Natural killer cell (primary cell): ENCODE results near the gene IL9. TPM values are rescaled to one million over a fixed set of nuclear protein-coding genes. Genes with fewer than 3 reads are reported as not detected.

Experiments
- ATAC-seq, 3 donors: fragments of 150-1000 bp in 2 of 3; fragments of 200-7000 bp in 1 of 3; cut with Tn5 transposase; 1 replicate in 1 of 3; 2 replicates in 2 of 3; pipeline ENCODE4 v1.10.0; 2021; ENCODE audit warnings: mild to moderate bottlenecking in 2 of 3, moderate library complexity in 2 of 3
- DNase-seq, 2 donors: peaks; one replicate each; pipeline versions ENCODE4 v3.0.0 to v3.0.0-alpha.2; 2013 to 2021; ENCODE audit warnings: mixed read lengths in 1 of 2
- H3K27ac ChIP-seq: one replicate; pipeline ENCODE4 v1.5.1; 2013; ENCODE audit warnings: mild to moderate bottlenecking, low read length
- H3K27me3 ChIP-seq: one replicate; pipeline ENCODE4 v1.6.1; 2013; ENCODE audit warnings: low read length; ENCODE audit not compliant: control insufficient read depth, insufficient read depth
- H3K36me3 ChIP-seq: one replicate; pipeline ENCODE4 v1.6.1; 2013; ENCODE audit warnings: low read length; ENCODE audit not compliant: control insufficient read depth, insufficient read depth
- H3K4me1 ChIP-seq: one replicate; pipeline ENCODE4 v1.6.1; 2013; ENCODE audit warnings: low read length; ENCODE audit not compliant: control insufficient read depth, insufficient read depth
- H3K4me3 ChIP-seq: one replicate; pipeline ENCODE4 v1.5.1; 2013; ENCODE audit warnings: low read length
- H3K9me3 ChIP-seq: one replicate; pipeline ENCODE4 v1.6.1; 2013; ENCODE audit warnings: low read length; ENCODE audit not compliant: control insufficient read depth, insufficient read depth
- H3K27ac Mint-ChIP-seq, 2 donors: one replicate each; pipeline ENCODE4 v1.8.0; 2022; ENCODE audit warnings: mild to moderate bottlenecking in 2 of 2, mixed read lengths in 2 of 2, moderate library complexity in 1 of 2
- H3K27me3 Mint-ChIP-seq, 2 donors: one replicate each; pipeline ENCODE4 v1.8.0; 2022; ENCODE audit warnings: low read depth in 2 of 2, mixed read lengths in 2 of 2
- H3K36me3 Mint-ChIP-seq: one replicate; pipeline ENCODE4 v1.8.0; 2022; ENCODE audit warnings: mixed read lengths
- H3K4me1 Mint-ChIP-seq, 2 donors: one replicate each; pipeline ENCODE4 v1.8.0; 2022; ENCODE audit warnings: mixed read lengths in 2 of 2
- H3K4me3 Mint-ChIP-seq: one replicate; pipeline ENCODE4 v1.8.0; 2022; ENCODE audit warnings: mild to moderate bottlenecking, moderate library complexity, mixed read lengths
- H3K9me3 Mint-ChIP-seq, 2 donors: one replicate each; pipeline ENCODE4 v1.8.0; 2022; ENCODE audit warnings: mixed read lengths in 2 of 2
- CTCF ChIP-seq: fragments of 200-600 bp; IDR thresholded peaks from one replicate; pipeline ENCODE4 v1.8.0; 2022; ENCODE audit warnings: antibody characterized with exemption
- WGBS: methylation state at CpG from one replicate; pipeline ENCODE4 v1.1.7; 2013; ENCODE audit warnings: missing lambda C conversion rate; ENCODE audit not compliant: insufficient coverage; 5-methylcytosine and 5-hydroxymethylcytosine counted together
- intact Hi-C: fragments of 100-400 bp; cut with micrococcal nuclease; formaldehyde crosslinking; loops from one replicate; pipeline ENCODE4 v1.14.2; 2022
- total RNA-seq, 4 donors: library from RNA; stranded (reverse); fragments of 120-200 nt in 1 of 4; gene quantifications; one replicate each; pipeline versions ENCODE4 v1.2.3 to v1.2.4, GENCODE V29; 2013 to 2022

IL9 gene
- total RNA-seq, 3 donors from 2014 or later (not counting 1 experiment from before 2014, with no cell fraction given): not detected

- TF ChIP-seq CTCF: no peak
- H3K9me3 ChIP-seq: no peaks in the 10 kb centered on the region
- WGBS: 73% methylated on average over 3 of the region's 3 CpGs
- no peak overlapping the region for H3K27ac ChIP-seq
- no peaks in the 10 kb centered on the region for H3K36me3 ChIP-seq
- no peak overlapping the region for H3K4me3 Mint-ChIP-seq
- no peaks in the 10 kb centered on the region for H3K4me1 Mint-ChIP-seq
- H3K36me3 Mint-ChIP-seq: no peaks in the 10 kb centered on the region
- H3K4me3 ChIP-seq: no peak overlapping the region
- peaks cover 2% of the 10 kb centered on the region for H3K27me3 ChIP-seq
- intact Hi-C loops: no loop called here
- peaks cover 18 to 24% of the 10 kb centered on the region in 2 donors for H3K27me3 Mint-ChIP-seq
- ATAC-seq (no peak), DNase-seq (no peak)
- H3K4me1 ChIP-seq: no peaks in the 10 kb centered on the region
- no peaks in the 10 kb centered on the region for H3K9me3 Mint-ChIP-seq
- no peak overlapping the region for H3K27ac Mint-ChIP-seq
Measured at GRCh38 chr5:135881819-135882218, 13.8 kb downstream of the IL9 start.

GRCh38 chr5:135881244-135881643 is 14.4 kb downstream of the IL9 start:
- Histone ChIP-seq H3K36me3 (no peaks in the 10 kb centered on the region), H3K27ac (no peak overlapping the region), H3K27me3 (peaks cover 2% of the 10 kb centered on the region), H3K4me3 (no peak overlapping the region), H3K4me1 (no peaks in the 10 kb centered on the region), H3K9me3 (no peaks in the 10 kb centered on the region)
- H3K36me3 Mint-ChIP-seq: no peaks in the 10 kb centered on the region
- DNase-seq (no peak), ATAC-seq (no peak)
- no peaks in the 10 kb centered on the region for H3K9me3 Mint-ChIP-seq
- no peak for TF ChIP-seq CTCF
- H3K4me3 Mint-ChIP-seq: no peak overlapping the region
- no peaks in the 10 kb centered on the region for H3K4me1 Mint-ChIP-seq
- 83% methylated on average over 4 of the region's 4 CpGs for WGBS
- intact Hi-C loops: no loop called here
- no peak overlapping the region for H3K27ac Mint-ChIP-seq
- H3K27me3 Mint-ChIP-seq: peaks cover 18 to 24% of the 10 kb centered on the region in 2 donors

GRCh38 chr5:135880801-135881200 is 14.8 kb downstream of the IL9 start:
- no peak for ATAC-seq
- intact Hi-C loops: no loop called here

More at GRCh38 chr5:135880801-135881200, 14.8 kb downstream of the IL9 start:
- Mint-ChIP-seq H3K4me3 (no peak overlapping the region), H3K27me3 (peaks cover 17 to 24% of the 10 kb centered on the region in 2 donors), H3K27ac (no peak overlapping the region), H3K36me3 (no peaks in the 10 kb centered on the region), H3K4me1 (no peaks in the 10 kb centered on the region), H3K9me3 (no peaks in the 10 kb centered on the region)
- Histone ChIP-seq H3K4me3 (no peak overlapping the region), H3K27ac (no peak overlapping the region), H3K27me3 (peaks cover 2% of the 10 kb centered on the region), H3K36me3 (no peaks in the 10 kb centered on the region), H3K4me1 (no peaks in the 10 kb centered on the region), H3K9me3 (no peaks in the 10 kb centered on the region)
- no peak for DNase-seq
- TF ChIP-seq CTCF: no peak
- 94% methylated on average over 7 of the region's 7 CpGs for WGBS
